ENCODE results near the gene GMCL2. TPM values are rescaled to one million over a fixed set of nuclear protein-coding genes. Genes with fewer than 3 reads are reported as not detected.
A peak's percentile ranks its signal among the peaks of the same experiment; 100 is the strongest.

The GMCL2 gene
- total RNA-seq, 4 donors from 2014 or later, result not detected

DNA sequence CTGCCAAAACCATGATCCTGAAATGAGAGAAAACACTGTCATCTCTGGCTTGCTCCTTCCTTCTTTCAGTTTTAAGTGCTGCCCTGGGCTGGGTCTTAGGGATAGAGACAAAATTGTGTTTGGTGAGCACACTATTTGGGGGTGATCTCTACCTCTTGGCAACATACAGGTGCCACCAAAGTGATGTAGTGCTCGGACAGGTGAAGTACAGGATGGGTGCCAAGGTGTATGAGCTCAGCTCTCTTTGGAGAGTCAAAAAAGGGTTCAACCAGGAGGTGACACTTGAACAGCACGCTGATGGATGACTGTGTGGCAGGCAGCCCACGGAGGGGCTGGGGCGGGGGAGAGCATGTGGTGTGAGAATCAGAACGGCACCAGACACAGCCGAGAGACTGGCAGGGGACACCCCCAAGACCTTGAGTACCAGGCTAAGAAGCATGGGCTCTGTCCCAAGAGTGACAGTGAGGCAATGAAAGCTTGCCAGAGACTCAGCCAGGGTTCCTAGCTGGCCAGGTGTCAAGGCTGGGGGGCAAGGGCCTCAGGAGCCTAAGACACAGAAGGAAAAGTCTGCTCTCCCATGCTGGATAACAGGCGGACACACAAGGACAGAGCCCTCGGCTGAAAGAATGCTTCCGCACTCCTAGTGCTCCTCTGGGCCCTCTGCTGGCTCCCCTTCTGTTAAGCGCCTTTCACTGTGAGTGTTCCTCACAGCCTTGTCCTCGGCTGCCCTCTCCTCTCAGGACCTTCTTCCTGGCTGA lies 36.0 kb downstream of the GMCL2 start:
- DNase-seq (ENCODE audit: low spot score), result no peak
- no peak for ATAC-seq (ENCODE audit: low FRiP score)

DNA sequence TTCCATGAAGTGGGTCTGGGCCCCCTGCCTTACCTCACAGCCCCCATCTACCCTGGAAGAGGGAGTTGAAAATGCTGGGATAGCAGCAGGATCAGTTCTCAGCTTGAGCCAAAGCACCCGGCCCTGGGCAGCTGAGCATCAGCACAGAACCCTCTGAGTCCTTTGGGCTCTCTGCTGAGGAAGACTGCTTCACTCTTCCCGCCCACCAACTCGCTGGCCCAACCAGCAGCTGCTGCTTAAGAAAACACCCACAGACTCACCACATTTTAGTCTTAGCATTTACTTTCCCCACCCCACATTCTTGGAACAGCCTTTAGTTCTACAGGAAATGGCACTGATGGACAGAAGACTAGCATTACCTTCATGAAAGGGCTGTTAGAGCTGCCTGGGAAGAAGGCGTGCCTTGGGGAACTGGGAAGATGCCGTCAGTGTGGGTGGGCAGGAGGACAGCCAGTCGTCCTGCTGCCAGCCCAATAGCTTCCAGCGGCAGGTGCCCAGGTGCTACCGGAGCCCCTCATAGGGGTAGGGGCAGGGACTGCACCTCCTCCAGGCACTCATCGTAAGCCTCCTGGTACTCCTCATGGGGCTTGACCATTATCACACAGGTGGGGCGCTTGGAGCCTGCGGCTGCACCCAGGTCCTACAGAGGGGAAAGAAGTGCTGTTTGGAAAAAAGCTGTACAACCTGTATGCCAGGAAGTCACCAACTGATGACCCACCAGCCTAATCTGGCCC lies 37.8 kb downstream of the GMCL2 start:
- TF ChIP-seq, protein P1, sequence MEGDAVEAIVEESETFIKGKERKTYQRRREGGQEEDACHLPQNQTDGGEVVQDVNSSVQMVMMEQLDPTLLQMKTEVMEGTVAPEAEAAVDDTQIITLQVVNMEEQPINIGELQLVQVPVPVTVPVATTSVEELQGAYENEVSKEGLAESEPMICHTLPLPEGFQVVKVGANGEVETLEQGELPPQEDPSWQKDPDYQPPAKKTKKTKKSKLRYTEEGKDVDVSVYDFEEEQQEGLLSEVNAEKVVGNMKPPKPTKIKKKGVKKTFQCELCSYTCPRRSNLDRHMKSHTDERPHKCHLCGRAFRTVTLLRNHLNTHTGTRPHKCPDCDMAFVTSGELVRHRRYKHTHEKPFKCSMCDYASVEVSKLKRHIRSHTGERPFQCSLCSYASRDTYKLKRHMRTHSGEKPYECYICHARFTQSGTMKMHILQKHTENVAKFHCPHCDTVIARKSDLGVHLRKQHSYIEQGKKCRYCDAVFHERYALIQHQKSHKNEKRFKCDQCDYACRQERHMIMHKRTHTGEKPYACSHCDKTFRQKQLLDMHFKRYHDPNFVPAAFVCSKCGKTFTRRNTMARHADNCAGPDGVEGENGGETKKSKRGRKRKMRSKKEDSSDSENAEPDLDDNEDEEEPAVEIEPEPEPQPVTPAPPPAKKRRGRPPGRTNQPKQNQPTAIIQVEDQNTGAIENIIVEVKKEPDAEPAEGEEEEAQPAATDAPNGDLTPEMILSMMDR (IDR thresholded peaks at IDR 0.05), result no peak
- ATAC-seq (ENCODE audit: low FRiP score), result no peak
- no peak for DNase-seq (ENCODE audit: low spot score)

More for the DNA sequence above, 36.0 kb downstream of the GMCL2 start:
- TF ChIP-seq, protein P1 (IDR thresholded peaks at IDR 0.05), result no peak

DNA sequence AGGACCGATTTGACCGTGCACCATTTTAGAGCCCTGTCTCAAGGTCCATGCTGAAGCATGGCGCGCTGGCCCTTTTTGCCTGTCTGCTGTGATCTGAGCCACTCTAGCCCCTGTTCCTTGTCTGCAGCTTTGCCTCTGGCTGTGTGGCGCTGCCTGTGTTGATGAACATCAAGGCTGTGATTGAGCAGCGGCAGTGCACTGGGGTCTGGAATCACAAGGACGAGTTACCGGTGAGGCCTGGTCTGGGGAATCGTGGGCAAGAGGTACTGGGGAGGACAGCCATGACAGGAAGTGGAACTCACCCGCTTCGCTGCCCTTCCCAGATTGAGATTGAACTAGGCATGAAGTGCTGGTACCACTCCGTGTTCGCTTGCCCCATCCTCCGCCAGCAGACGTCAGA lies 39.8 kb downstream of the GMCL2 start:
- DNase-seq (ENCODE audit: low spot score), result no peak
- ATAC-seq (ENCODE audit: low FRiP score), result no peak
- TF ChIP-seq, protein P1 (IDR thresholded peaks at IDR 0.05), result no peak

DNA sequence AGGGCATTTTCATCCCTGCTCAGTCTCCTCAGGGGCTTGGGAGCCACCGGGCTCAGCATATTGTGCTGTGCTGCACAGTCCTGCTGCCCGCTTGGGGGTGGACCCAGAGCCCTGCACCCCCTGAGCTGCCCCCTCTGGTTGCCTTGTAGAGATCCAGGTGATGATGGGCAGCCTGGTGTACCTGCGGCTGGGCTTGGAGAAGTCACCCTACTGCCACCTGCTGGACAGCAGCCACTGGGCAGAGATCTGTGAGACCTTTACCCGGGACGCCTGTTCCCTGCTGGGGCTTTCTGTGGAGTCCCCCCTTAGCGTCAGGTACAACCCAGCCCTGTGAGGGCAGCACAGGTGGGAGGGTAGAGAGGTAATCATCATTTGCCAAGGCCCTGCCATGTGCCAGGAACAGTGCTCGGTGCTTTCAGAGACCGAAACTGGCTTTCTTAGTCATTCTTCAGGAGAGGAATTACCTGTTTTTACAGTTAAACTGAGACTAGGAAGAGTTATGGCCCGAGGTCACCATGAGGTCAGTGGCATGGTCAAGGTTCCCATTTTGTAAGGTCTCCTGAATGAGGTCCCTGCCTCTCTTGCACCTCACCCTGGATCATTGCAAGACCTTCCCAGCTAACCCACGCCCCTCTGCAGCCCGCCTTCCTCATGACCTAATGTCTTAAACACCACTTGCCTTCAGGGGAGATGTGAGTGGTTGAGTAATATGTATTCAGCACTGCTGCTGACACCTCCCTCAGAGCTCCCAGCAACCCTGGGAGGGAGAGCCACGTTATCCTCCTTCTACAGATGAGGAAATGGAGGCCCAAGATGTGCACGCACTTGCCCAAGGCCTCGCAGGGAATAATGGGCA lies 41.0 kb downstream of the GMCL2 start:
- TF ChIP-seq, protein P1 (IDR thresholded peaks at IDR 0.05), result no peak
- no peak for DNase-seq (ENCODE audit: low spot score)
- peak; percentile 55 for ATAC-seq (ENCODE audit: low FRiP score)

DNA sequence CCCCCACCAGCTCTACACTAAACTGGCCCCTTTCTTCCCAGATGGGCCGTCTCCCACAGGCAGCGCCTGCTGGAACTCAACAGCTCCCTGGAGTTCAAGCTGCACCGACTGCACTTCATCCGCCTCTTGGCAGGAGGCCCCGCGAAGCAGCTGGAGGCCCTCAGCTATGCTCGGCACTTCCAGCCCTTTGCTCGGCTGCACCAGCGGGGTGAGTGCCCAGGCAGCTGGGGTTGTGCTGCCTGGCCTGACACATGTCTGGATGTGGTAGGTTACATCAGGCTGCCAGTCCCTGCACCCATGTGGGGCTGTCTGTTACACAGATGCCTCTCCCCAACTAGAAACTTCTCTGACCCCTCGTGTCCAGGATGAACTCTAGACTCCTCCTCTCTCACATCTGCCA lies 43.3 kb downstream of the GMCL2 start:
- ATAC-seq (ENCODE audit: low FRiP score) (no peak), DNase-seq (ENCODE audit: low spot score) (no peak)
- TF ChIP-seq, protein P1 (IDR thresholded peaks at IDR 0.05), result no peak

DNA sequence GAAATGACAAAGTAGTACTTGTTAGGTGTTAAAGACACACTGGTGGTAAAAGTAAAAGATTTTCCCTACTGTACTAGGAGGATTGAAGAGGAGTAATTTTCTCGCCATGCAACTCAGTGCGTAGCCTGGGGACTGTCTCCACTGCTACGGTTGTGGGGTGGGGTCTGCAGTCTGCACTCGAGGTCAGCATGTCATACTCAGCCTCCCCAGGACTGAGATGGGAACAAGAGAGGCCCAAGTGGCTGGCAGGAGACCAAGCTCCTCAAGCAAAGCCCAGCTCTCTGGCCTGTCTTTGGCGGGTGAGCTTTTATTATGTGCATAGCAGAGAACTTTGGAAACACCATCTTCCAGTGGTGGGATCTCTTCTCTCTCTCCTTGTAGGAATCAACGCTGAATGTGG lies 43.9 kb downstream of the GMCL2 start:
- TF ChIP-seq, protein P1 (IDR thresholded peaks at IDR 0.05), result no peak
- ATAC-seq (ENCODE audit: low FRiP score), result no peak
- no peak for DNase-seq (ENCODE audit: low spot score)
